Activated effector memory CD4-positive, alpha-beta T cell treated with Interleukin-2 at 50 U/mL for 16 hours (primary cell): Measurements from ENCODE around the gene KCNQ1OT1.

Experiments used
- DNase-seq: peaks from one replicate; pipeline ENCODE4 v3.0.0-alpha.2; 2020

Gene KCNQ1OT1

GRCh38 chr11:2736577-2737225 lies 36.9 kb upstream of the KCNQ1OT1 start:
- DNase-seq, result no peak

- no peak for DNase-seq
Observed at GRCh38 chr11:2735053-2735589, 35.3 kb upstream of the KCNQ1OT1 start.

- no peak for DNase-seq
Observed at GRCh38 chr11:2734181-2735052, 34.6 kb upstream of the KCNQ1OT1 start.

- no peak for DNase-seq
Observed at GRCh38 chr11:2732940-2733628, 33.3 kb upstream of the KCNQ1OT1 start.

GRCh38 chr11:2732261-2732939 lies 32.6 kb upstream of the KCNQ1OT1 start:
- DNase-seq, result no peak

GRCh38 chr11:2731130-2732125 lies 31.6 kb upstream of the KCNQ1OT1 start:
- no peak for DNase-seq

- DNase-seq, result no peak
Observed at GRCh38 chr11:2730272-2731129, 30.7 kb upstream of the KCNQ1OT1 start.

GRCh38 chr11:2729841-2730240 lies 30.0 kb upstream of the KCNQ1OT1 start:
- DNase-seq, result no peak

- no peak for DNase-seq
Observed at GRCh38 chr11:2728663-2729332, 29.0 kb upstream of the KCNQ1OT1 start.

- DNase-seq, result no peak
Observed at GRCh38 chr11:2728128-2728662, 28.4 kb upstream of the KCNQ1OT1 start.

- no peak for DNase-seq
Observed at GRCh38 chr11:2726964-2727363, 27.2 kb upstream of the KCNQ1OT1 start.

- no peak for DNase-seq
Observed at GRCh38 chr11:2725368-2726300, 25.8 kb upstream of the KCNQ1OT1 start.

- DNase-seq, result no peak
Observed at GRCh38 chr11:2724653-2725367, 25.0 kb upstream of the KCNQ1OT1 start.

- no peak for DNase-seq
Observed at GRCh38 chr11:2724104-2724503, 24.3 kb upstream of the KCNQ1OT1 start.

- DNase-seq, result no peak
Observed at GRCh38 chr11:2722955-2723354, 23.2 kb upstream of the KCNQ1OT1 start.

GRCh38 chr11:2721210-2721916 lies 21.6 kb upstream of the KCNQ1OT1 start:
- no peak for DNase-seq
